Nephron (organoid): Measurements from ENCODE around the gene STK32C.

Experiments used
- H3K27ac Mint-ChIP-seq, 3 experiments: 2 replicates each; pipeline ENCODE4 v1.8.0; 2020; ENCODE audit warnings: mixed read lengths in 3 of 3, mild to moderate bottlenecking in 2 of 3, moderate library complexity in 1 of 3
- H3K27me3 Mint-ChIP-seq: 2 replicates; pipeline ENCODE4 v1.8.0; 2021; ENCODE audit warnings: low read depth, mild to moderate bottlenecking, moderate library complexity, mixed read lengths
- H3K36me3 Mint-ChIP-seq: 2 replicates; pipeline ENCODE4 v1.8.0; 2020; ENCODE audit warnings: low read depth, mixed read lengths
- H3K4me1 Mint-ChIP-seq: 2 replicates; pipeline ENCODE4 v1.8.0; 2020; ENCODE audit warnings: mixed read lengths
- H3K4me3 Mint-ChIP-seq, 3 experiments: 2 replicates each; pipeline ENCODE4 v1.8.0; 2020; ENCODE audit warnings: mild to moderate bottlenecking in 3 of 3, mixed read lengths in 3 of 3, moderate library complexity in 2 of 3
- H3K9me3 Mint-ChIP-seq: 2 replicates; pipeline ENCODE4 v1.8.0; 2020; ENCODE audit warnings: mixed read lengths
- CTCF ChIP-seq, 3 experiments: fragments of 200-600 bp; sonication (generic); IDR thresholded peaks; one replicate each; pipeline ENCODE4 v1.5.0; 2021; ENCODE audit warnings: antibody characterized with exemption in 3 of 3; ENCODE audit not compliant: unreplicated experiment in 3 of 3

STK32C gene

DNA sequence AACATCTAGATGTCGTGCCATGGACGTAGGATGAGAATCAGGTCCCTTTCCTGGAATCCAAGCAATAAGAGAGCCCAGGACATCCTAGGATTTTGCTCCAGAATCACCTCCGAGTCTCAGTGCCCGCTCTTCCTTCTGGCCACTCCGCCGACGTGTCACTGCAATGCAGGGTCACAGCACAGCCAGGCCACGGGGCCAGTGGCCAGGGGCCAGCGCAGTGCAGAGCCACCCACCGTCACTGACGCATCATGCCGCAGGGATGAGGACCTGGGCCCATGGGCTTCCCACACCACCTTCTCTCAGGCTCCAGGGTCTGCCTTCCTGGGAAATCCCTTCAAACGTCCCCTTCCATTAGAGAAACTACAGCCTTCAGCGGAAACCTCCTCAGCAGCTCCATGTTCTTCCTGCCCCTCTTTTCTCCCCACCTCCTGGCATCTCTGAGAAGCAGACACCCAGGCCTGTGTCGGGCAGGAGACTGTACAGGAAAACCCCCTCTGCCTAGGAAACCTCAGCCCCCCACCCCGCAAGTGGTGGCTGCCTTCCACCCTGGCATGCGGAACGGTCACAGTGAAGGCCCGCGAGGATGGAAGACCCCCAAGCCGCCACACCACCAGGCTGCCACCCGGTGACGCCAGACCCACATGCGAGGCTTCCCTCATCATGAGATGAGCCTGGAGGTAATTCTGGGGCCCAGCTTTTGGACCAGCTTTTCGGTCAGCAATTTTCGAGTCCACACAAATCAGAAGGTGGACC is 32.1 kb downstream of the STK32C start:
- Mint-ChIP-seq H3K27me3 (peaks cover 17% of the 10 kb centered on the region), H3K27ac (no peak overlapping the region), H3K36me3 (no peaks in the 10 kb centered on the region), H3K4me3 (no peak overlapping the region), H3K9me3 (no peaks in the 10 kb centered on the region), H3K4me1 (peaks cover 29% of the 10 kb centered on the region)
- TF ChIP-seq CTCF (IDR thresholded peaks at IDR 0.05; ENCODE audit: unreplicated experiment in 3 of 3), result no peak

DNA sequence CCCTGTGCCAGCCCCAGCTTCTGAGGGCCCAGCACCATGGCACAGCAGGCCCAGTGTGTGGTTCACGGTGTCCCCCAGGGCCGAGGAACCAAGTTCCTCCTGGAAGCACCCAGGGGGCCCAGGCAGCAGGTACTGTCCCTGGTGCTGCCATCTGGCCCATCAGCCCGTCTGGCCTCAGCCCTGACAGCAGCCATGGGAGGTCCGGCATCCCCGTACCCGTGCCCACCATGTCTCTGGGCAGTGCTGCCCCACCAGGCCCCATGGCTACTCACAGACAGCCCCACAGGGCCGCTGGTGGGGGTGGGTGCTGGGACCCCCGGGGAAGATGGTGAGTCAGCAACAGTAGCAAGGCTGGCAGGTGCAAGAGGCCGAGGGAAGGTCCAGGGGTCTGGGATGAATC is 32.8 kb downstream of the STK32C start:
- no peak for TF ChIP-seq CTCF (IDR thresholded peaks at IDR 0.05; ENCODE audit: unreplicated experiment in 3 of 3)
- Mint-ChIP-seq H3K4me3 (no peak overlapping the region), H3K9me3 (no peaks in the 10 kb centered on the region), H3K4me1 (peaks cover 29% of the 10 kb centered on the region), H3K36me3 (no peaks in the 10 kb centered on the region), H3K27ac (no peak overlapping the region), H3K27me3 (peaks cover 15% of the 10 kb centered on the region)

DNA sequence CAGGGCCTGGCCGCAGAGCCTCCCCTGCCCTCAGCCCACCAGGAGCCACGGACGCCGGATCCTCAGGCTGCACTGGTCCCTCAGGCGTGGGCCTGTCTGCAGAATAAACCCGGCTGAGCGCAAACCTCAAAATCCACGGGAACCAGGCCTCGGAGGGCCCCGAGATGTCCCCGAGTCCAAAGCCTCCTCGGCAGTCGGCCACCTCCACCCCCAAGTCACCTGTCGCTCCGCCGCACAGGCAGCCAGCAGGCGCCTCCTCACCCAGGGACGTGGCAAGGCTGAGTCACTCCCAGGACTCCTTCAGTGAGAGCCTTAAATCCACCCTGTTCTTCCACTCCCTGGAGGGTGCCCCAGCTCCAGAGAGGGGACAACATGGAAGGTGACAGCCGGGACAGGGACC is 33.2 kb downstream of the STK32C start:
- Mint-ChIP-seq H3K36me3 (no peaks in the 10 kb centered on the region), H3K9me3 (no peaks in the 10 kb centered on the region), H3K4me3 (no peak overlapping the region), H3K27ac (no peak overlapping the region), H3K4me1 (peaks cover 29% of the 10 kb centered on the region), H3K27me3 (peaks cover 15% of the 10 kb centered on the region)
- no peak for TF ChIP-seq CTCF (IDR thresholded peaks at IDR 0.05; ENCODE audit: unreplicated experiment in 3 of 3)

- Mint-ChIP-seq H3K27me3 (peaks cover 15% of the 10 kb centered on the region), H3K4me3 (no peak overlapping the region), H3K36me3 (no peaks in the 10 kb centered on the region), H3K27ac (no peak overlapping the region), H3K4me1 (peaks cover 29% of the 10 kb centered on the region), H3K9me3 (no peaks in the 10 kb centered on the region)
- TF ChIP-seq CTCF (IDR thresholded peaks at IDR 0.05; ENCODE audit: unreplicated experiment in 3 of 3), result no peak
Measured at GRCh38 chr10:132273966-132274365, 33.8 kb downstream of the STK32C start.

GRCh38 chr10:132273304-132273944 is 34.3 kb downstream of the STK32C start:
- no peaks in the 10 kb centered on the region for H3K9me3 Mint-ChIP-seq
- no peak overlapping the region for H3K27ac Mint-ChIP-seq
- H3K4me1 Mint-ChIP-seq, result peaks cover 33% of the 10 kb centered on the region
- no peaks in the 10 kb centered on the region for H3K36me3 Mint-ChIP-seq
- no peak overlapping the region for H3K4me3 Mint-ChIP-seq
- peaks cover 17% of the 10 kb centered on the region for H3K27me3 Mint-ChIP-seq
- TF ChIP-seq CTCF (IDR thresholded peaks at IDR 0.05; ENCODE audit: unreplicated experiment in 3 of 3), result no peak
